Subcutaneous adipose tissue (tissue), 4 donors: ENCODE results near the gene DYNC2LI1. TPM values are rescaled to one million over a fixed set of nuclear protein-coding genes. Genes with fewer than 3 reads are reported as not detected.

Experiments used
- CTCF ChIP-seq: fragments of 450-650 bp; IDR thresholded peaks from one replicate; pipeline ENCODE4 v1.5.1; 2016; ENCODE audit warnings: low read depth, mild to moderate bottlenecking, control low read depth, antibody characterized with exemption, moderate library complexity
- small RNA-seq: library from RNA; depleted of rRNA; stranded (forward); fragments of <200 nt; gene quantifications from one replicate; pipeline ENCODE3, GENCODE V24; 2016
- total RNA-seq, 4 donors: library from RNA; depleted of rRNA; stranded (reverse); fragments of >200 nt; gene quantifications; one replicate each; pipeline ENCODE4 v1.1.0, GENCODE V29; 2016

The DYNC2LI1 gene
- total RNA-seq, 4 donors from 2014 or later = 32.0 to 41.4 (median 34.5) TPM

- no peak for TF ChIP-seq CTCF
Measured at GRCh38 chr2:43854671-43855070, 80.8 kb downstream of the DYNC2LI1 start.

GRCh38 chr2:43855292-43855691 lies 81.5 kb downstream of the DYNC2LI1 start:
- TF ChIP-seq CTCF = no peak

Small RNA genes lying within 50 kb of the gene (small RNA-seq; reads per million reads assigned to genes)
- not detected for gene RN7SKP66

Other genes with a start within 250 kb of the DYNC2LI1 start
- 10 to 100 TPM; 31.8 to 71.9 (median 53.8) TPM for gene THADA, start 178.0 kb upstream of the DYNC2LI1 start, total RNA-seq
- gene PLEKHH2, start 136.8 kb upstream of the DYNC2LI1 start, total RNA-seq = 10 to 100 TPM; 38.2 to 85.4 (median 68.7) TPM
- 1 to 10 TPM; 1.1 to 2.6 (median 1.6) TPM for gene C1GALT1C1L, start 97.6 kb upstream of the DYNC2LI1 start, total RNA-seq
- not detected for gene ABCG5, start 64.8 kb downstream of the DYNC2LI1 start, total RNA-seq
- under 1 TPM in 1 of 4 donors, not detected in 3; 0.19 TPM for gene ABCG8, start 64.9 kb downstream of the DYNC2LI1 start, total RNA-seq
- gene LRPPRC, start 221.9 kb downstream of the DYNC2LI1 start, total RNA-seq = 10 to 100 TPM; 47.1 to 66.7 (median 55.6) TPM